Stimulated activated CD8-positive, alpha-beta memory T cell treated with anti-CD3 and anti-CD28 coated beads, Interleukin-4, amount 100 ng/mL, for 24 hours (primary cell): ENCODE data around the gene GRIK3.

ENCODE experiments used
- DNase-seq: peaks from one replicate; pipeline ENCODE4 v3.0.0-alpha.2; 2020; ENCODE audit warnings: low read depth

Gene GRIK3

GRCh38 chr1:36851595-36851994, 182.7 kb downstream of the GRIK3 start:
- no peak for DNase-seq

DNA sequence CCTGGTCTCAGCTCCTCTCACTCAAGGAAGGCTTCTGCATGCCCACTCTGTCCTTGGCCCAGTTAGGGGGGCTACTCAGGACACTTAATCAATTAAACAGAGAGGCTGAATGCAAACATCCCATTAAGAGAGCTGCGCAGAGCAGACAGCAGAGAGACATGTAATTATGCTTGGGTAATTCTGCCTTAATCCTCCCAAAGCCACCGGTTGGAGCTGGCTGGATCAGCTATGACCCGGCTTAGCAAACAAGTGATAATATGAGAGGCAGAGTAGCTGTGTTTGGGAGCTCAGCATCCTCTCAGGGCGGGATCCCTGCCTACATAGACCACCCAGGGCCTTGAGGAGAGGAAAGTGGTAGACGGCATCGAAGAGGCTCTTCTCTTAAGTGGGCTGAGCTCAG, 183.2 kb downstream of the GRIK3 start:
- no peak for DNase-seq

DNA sequence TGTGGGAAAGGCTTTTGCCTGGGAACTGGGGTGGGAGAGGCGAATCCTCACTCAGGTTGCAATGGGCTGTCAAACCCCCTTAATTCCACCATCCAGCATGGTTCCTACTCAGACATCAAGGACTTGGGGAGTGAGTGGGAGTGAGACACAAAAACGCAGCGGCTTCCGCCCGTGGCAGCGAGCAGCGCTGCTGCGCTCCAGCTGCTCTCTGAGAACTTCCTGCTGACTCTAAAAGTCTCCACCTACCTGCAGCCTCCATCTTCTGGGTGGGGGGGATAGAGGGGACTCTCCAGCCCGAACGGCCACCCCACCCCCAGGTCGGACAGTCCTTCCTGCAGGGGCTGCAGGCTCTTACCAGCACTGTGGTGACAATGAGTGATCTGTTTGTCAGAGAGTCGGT, 184.4 kb downstream of the GRIK3 start:
- DNase-seq: no peak

DNA sequence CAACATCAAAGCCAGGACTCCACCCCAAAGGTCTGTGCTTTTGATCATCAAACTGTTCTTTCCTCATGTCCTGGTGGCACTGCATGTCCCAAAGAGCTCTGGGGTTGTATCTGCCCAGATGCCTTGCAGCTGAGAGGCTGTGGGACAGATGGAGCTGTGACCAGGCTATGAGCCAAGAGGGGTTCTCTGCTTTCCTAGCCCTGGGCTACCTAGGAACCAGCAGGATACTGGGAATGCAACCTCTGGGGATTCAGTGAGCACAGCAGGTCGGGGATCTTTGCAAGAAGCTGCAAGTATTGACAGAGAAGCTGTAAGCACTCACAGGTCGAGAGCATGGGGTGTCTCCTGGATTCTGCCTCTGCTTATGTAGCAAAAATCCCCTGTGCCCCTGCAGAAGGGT, 186.6 kb downstream of the GRIK3 start:
- DNase-seq: no peak

DNA sequence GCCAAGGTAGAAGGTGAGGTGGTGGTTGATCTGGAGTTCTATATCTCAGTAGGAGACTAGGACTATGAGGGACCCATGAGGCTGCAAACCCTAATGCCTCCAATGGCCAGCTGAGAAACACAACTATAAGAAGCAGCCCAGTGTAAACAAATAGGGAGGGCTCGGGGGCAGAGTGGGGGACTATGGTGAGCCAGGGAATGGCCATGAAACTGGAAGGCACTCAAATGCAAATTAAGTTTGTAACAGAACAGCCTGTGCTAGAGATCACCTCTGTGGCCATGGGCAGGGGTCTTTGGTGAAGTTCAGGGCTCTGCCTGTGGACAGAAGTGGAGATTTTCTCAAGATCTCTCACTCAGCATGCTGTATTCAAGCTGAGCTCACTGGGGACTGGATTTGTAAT, 187.1 kb downstream of the GRIK3 start:
- DNase-seq: no peak

DNA sequence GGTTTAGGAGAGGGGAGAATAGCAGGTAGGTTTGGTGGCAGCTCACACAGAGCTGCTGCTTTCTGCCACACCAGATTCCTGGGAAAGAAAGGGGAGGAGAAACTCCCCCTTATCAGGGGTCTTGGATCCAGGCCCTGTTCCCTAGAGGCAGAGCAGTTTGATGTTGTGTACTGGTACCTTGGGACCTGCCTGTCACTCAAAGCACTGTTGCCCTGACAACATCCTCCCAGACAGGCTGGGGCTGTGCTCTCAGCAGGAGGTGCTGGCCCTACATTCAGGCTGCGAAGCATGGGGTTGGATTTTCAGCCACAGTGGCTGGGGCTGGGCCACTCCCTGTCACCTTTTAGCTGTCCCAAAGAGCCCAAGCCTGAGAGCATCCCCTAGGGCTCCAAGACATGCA, 188.0 kb downstream of the GRIK3 start:
- no peak for DNase-seq

GRCh38 chr1:36845802-36846201, 188.5 kb downstream of the GRIK3 start:
- DNase-seq: no peak

DNA sequence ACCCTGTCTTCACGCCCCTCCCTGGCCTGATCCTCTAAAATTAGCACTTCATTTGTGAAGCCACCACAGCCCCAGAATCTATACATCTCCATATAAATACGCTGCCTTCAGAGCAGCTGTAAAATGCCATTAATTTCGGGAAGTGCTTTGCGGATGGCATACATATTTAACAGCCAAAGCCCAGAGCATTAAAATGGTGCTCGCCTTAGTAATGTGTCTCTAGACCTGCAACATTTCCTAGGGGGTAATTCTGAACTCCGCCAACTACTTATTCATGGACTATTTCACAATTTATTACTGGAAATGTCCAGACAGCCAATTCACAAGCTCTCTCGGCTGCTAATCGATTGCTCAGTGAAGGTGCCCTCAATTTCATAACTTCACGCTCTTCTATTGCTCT, 189.4 kb downstream of the GRIK3 start:
- DNase-seq: no peak

DNA sequence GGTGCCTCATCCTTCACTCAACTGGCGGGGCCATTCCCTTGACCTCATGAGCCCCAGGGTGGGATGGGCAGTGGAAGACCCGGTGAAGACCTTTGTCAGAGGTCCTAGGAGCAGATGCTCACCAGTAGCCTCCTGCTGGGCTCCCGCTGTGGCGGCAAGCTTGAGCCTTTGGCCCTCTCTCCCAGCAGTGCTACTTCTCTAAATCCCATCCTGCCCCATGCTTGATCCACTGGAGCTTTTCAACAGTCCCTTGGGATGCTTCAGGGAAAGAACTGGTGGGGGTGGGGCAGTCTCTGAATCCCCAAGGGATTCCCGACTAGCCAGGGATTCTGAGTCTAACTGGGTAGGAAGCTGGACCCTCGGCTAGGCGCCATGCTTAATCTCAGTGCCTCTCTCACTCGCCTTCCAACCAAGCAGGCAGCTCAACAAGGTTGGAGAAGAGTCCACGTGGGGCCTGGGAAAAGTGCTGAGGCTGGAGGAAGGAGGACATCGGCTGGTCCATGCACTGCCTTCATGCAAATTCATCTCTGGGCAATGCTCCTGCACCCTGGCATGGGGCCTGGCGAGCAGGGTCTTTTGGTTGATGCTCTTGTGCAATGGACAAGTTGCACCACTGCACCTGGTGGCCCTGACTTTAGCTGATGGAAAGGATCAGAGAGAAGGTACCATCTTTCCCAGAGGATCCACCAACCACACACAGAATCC, 190.3 kb downstream of the GRIK3 start:
- no peak for DNase-seq

DNA sequence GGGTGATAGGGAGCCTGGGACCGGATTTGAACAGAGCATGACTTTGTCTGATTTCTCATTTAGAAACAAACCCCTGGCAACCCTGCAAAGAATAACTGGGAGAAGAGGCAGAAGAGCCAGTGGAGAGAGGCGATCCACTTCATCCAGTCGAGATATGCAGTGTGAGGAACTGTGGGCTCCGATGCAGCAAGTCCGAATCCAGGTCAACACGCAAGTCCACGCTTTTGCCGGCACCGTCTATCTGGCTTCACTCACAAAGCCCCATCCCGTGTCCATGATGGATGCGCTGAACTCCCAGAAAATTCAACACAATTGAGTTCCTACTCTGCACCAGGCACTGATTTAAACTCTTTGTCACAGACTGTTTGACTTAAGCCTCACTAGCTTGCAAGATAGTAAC, 191.3 kb downstream of the GRIK3 start:
- no peak for DNase-seq

GRCh38 chr1:36842448-36842847, 191.9 kb downstream of the GRIK3 start:
- DNase-seq: no peak

DNA sequence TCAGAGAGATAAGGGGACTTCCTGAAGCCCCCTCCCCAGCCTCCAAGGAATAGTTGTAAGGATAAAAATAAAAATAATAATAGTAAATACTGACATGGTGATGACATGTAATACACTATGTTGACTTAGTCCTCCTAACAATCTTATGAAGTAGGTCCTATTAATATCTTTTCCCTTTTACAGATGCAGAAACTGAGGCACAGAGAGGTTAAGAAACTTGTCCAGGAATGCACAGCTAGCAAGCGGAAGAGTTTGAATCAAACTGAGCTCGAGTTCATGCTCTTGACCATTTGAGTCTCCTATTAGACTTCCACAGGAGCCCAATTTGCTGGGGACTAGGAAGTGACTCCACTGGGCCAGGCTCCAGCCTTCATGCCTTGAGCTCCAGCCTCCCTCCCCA, 194.8 kb downstream of the GRIK3 start:
- no peak for DNase-seq

GRCh38 chr1:36838888-36839287, 195.4 kb downstream of the GRIK3 start:
- DNase-seq: no peak

GRCh38 chr1:36836916-36837315, 197.4 kb downstream of the GRIK3 start:
- DNase-seq: no peak

DNA sequence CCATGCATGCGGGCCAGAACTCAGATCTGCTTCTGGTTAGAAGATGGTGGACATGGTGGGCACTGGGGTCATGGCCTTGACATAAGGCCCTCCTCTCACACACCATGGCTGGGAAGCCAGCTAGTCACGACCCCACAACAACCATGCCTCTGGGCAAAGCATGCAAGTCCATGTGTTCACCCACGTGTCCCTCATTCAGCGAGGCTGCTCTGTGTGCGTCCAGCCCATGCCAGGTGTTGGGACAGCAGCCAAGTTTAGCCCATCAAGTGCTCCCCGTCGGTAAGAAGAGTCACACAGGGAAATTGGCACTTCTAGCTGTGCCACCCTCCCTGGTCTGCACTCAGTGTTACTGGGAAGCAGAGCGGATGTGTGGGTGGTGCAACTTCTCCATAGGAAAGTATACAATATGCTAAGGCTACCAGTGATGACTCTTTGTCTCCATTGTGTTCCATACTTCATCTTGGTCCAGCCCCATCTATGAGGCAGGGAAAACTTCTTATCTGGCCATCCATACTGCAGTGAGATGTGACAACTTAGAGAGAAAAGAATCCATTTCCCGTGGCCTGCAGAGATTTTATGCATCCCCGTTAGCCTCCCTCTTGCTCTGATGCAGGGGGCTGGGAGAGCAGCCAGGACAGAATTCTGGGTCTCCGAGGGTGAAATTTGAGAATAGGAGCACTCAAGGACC, 198.0 kb downstream of the GRIK3 start:
- no peak for DNase-seq

DNA sequence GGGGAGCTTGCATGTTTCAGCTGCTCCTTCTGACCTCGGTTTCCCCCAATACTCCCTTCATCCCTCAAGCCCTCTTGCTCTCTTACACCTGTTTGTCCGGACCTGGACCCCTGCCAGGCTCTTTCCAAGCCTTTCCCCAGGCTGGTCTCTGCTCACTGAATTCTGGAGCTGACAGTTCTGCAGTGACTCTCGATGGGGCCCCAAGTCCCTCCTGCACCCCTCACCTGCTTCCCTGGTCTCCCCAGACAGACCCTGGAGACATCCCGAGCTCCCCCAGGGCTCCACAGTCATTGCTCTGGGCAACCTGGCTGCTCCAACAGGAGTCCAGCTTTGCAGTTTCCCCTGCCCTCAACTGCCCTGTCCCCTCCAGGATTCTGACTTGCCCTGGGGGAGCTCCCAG, 198.6 kb downstream of the GRIK3 start:
- DNase-seq: no peak

GRCh38 chr1:36835017-36835695, 199.2 kb downstream of the GRIK3 start:
- no peak for DNase-seq

GRCh38 chr1:36834586-36834985, 199.7 kb downstream of the GRIK3 start:
- DNase-seq: no peak

DNA sequence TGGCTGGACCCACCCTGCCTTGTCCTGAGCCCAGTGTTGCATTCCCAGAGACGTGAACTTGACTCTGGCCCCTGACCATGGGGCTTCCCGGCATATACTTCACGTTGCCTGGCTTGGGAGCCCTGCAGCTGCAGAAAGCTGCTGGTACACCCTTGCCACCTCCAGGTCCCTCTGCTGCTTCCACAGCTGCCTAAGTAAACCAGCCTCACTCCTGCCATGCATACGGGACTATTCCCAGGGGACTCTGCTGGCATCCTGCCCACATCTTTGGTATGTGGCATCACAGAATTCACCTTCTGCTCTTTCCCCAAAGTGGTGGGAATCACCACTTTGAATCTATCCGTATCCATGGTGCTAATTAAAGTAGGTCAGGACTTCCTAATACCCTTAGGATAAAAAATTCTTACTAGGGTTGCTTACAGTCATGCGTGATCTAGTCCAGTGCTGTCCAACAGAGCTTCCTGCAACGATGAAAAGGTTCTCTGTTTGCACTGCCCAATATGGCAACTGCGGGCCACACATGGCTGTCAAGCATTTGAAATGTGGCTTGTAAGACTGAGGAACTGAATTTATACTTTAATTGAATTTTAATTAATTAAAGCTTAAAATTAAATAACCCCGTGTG, 203.0 kb downstream of the GRIK3 start:
- DNase-seq: no peak

- no peak for DNase-seq
Measured at GRCh38 chr1:36829961-36830360, 204.4 kb downstream of the GRIK3 start.

GRCh38 chr1:36829066-36829465, 205.2 kb downstream of the GRIK3 start:
- no peak for DNase-seq

- no peak for DNase-seq
Measured at GRCh38 chr1:36825226-36825625, 209.1 kb downstream of the GRIK3 start.

- DNase-seq: no peak
Measured at GRCh38 chr1:36824390-36824861, 209.9 kb downstream of the GRIK3 start.
